SU-DHL-6 (cell line): Measurements from ENCODE around the gene CDIP1.

Source experiments
- EZH2phosphoT487 ChIP-seq: fragments of 200-600 bp; sonication (generic), shearing (Covaris generic); conservative IDR thresholded peaks from 2 replicates; pipeline ENCODE4 v1.6.1; 2018; ENCODE audit warnings: mild to moderate bottlenecking, antibody characterized with exemption, low read length, moderate library complexity, mixed read lengths
- TF ChIP-seq, protein P1 (sequence below): fragments of 200-600 bp; sonication (generic); IDR thresholded peaks from one replicate; pipeline ENCODE4 v1.5.1; 2017; ENCODE audit warnings: antibody characterized with exemption, mild to moderate bottlenecking, low read length, moderate library complexity; ENCODE audit not compliant: insufficient read depth, poor library complexity, severe bottlenecking

GRCh38 chr16:4522051-4522581 is 16.5 kb downstream of the CDIP1 start:
- TF ChIP-seq, protein P1, sequence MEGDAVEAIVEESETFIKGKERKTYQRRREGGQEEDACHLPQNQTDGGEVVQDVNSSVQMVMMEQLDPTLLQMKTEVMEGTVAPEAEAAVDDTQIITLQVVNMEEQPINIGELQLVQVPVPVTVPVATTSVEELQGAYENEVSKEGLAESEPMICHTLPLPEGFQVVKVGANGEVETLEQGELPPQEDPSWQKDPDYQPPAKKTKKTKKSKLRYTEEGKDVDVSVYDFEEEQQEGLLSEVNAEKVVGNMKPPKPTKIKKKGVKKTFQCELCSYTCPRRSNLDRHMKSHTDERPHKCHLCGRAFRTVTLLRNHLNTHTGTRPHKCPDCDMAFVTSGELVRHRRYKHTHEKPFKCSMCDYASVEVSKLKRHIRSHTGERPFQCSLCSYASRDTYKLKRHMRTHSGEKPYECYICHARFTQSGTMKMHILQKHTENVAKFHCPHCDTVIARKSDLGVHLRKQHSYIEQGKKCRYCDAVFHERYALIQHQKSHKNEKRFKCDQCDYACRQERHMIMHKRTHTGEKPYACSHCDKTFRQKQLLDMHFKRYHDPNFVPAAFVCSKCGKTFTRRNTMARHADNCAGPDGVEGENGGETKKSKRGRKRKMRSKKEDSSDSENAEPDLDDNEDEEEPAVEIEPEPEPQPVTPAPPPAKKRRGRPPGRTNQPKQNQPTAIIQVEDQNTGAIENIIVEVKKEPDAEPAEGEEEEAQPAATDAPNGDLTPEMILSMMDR: no peak
- TF ChIP-seq EZH2phosphoT487: no peak
